Eye (tissue), 1 donor: Measurements from ENCODE around the gene DNAJC15.

ENCODE experiments used
- DNase-seq: peaks from one replicate; pipeline ENCODE4 v3.0.0-alpha.2; 2015

DNAJC15 gene

GRCh38 chr13:43129511-43130110 is 106.2 kb downstream of the DNAJC15 start:
- peak; percentile 66 for DNase-seq

GRCh38 chr13:43132257-43132656 is 108.9 kb downstream of the DNAJC15 start:
- peak; percentile 64 for DNase-seq

- peak; percentile 82 for DNase-seq
These were observed 109.5 kb downstream of the DNAJC15 start for GRCh38 chr13:43132911-43133310.

- no peak for DNase-seq
These were observed 110.4 kb downstream of the DNAJC15 start for GRCh38 chr13:43133792-43134191.

GRCh38 chr13:43134868-43135267 is 111.5 kb downstream of the DNAJC15 start:
- DNase-seq: peak; percentile 69

- DNase-seq: no peak
These were observed 112.1 kb downstream of the DNAJC15 start for GRCh38 chr13:43135516-43135915.

- peak; percentile 62 for DNase-seq
These were observed 113.7 kb downstream of the DNAJC15 start for GRCh38 chr13:43136920-43137575.

GRCh38 chr13:43139211-43139610 is 115.8 kb downstream of the DNAJC15 start:
- DNase-seq: no peak

GRCh38 chr13:43139921-43140320 is 116.5 kb downstream of the DNAJC15 start:
- DNase-seq: no peak

- DNase-seq: no peak
These were observed 117.6 kb downstream of the DNAJC15 start for GRCh38 chr13:43140985-43141384.

GRCh38 chr13:43141685-43142084 is 118.3 kb downstream of the DNAJC15 start:
- DNase-seq: no peak

GRCh38 chr13:43143591-43143990 is 120.2 kb downstream of the DNAJC15 start:
- no peak for DNase-seq

GRCh38 chr13:43145534-43146196 is 122.3 kb downstream of the DNAJC15 start:
- no peak for DNase-seq

GRCh38 chr13:43146400-43146799 is 123.0 kb downstream of the DNAJC15 start:
- no peak for DNase-seq

GRCh38 chr13:43150369-43151207 is 127.2 kb downstream of the DNAJC15 start:
- no peak for DNase-seq

- DNase-seq: no peak
These were observed 130.2 kb downstream of the DNAJC15 start for GRCh38 chr13:43153436-43154090.

- no peak for DNase-seq
These were observed 130.8 kb downstream of the DNAJC15 start for GRCh38 chr13:43154156-43154651.

GRCh38 chr13:43154839-43155238 is 131.5 kb downstream of the DNAJC15 start:
- DNase-seq: no peak

GRCh38 chr13:43156916-43157315 is 133.5 kb downstream of the DNAJC15 start:
- DNase-seq: no peak

GRCh38 chr13:43157796-43158195 is 134.4 kb downstream of the DNAJC15 start:
- no peak for DNase-seq

- no peak for DNase-seq
These were observed 135.1 kb downstream of the DNAJC15 start for GRCh38 chr13:43158516-43158915.

GRCh38 chr13:43159026-43159461 is 135.7 kb downstream of the DNAJC15 start:
- DNase-seq: peak; percentile 44
